K562 (cell line): ENCODE data around the gene VWA7. TPM values are rescaled to one million over a fixed set of nuclear protein-coding genes. Genes with fewer than 3 reads are reported as not detected.

Experiments used
- ATAC-seq: fragments of 200-7000 bp; cut with Tn5 transposase; 3 replicates; pipeline ENCODE4 v1.9.1; 2020; ENCODE audit warnings: moderate library complexity
- BruUV-seq: library from RNA; stranded (reverse); fragments of 400-500 nt; replicated peaks from 2 replicates; lab custom pipeline; 2021; lab: Mats Ljungman, UMichigan
- CTCF ChIA-PET: fragments of 300-600 bp; formaldehyde crosslinking; extraction: SDS; loops from one replicate; lab custom pipeline; 2021; ENCODE audit warnings: low intra/inter-chr PET ratio; lab: Yijun Ruan, JAX
- POLR2A ChIA-PET: fragments of 300-600, 350-650 bp; sonication (Branson Sonifier 250); formaldehyde crosslinking; extraction: SDS; loops from one replicate; lab custom pipeline; 2021; ENCODE audit warnings: antibody characterized with exemption, inconsistent platforms; lab: Yijun Ruan, JAX
- DNase-seq, 4 experiments: peaks; one replicate each; pipeline versions ENCODE4 v3.0.0 to v3.0.0-alpha.2; 2011 to 2018; ENCODE audit warnings: low spot score in 3 of 4, mixed read lengths in 3 of 4; ENCODE audit errors: extremely low read depth in 1 of 4
- FAIRE-seq: peaks from 2 replicates; lab custom pipeline; 2011; peaks lifted over from hg19 to GRCh38; lab: Jason Lieb, UNC
- H2AFZ ChIP-seq: 2 replicates; pipeline ENCODE4 v1.6.0; 2011; ENCODE audit warnings: low read depth, low read length, control low read depth, inconsistent platforms
- H3K27ac ChIP-seq: fragments of 200-600 bp; 3 replicates; pipeline ENCODE4 v1.8.0; 2011; ENCODE audit warnings: low read depth, mild to moderate bottlenecking, control low read depth, inconsistent platforms, low read length, moderate library complexity, mixed read lengths; ENCODE audit errors: extremely low read depth
- H3K27me3 ChIP-seq, 2 experiments: fragments of 300-600 bp in 1 of 2; 2 replicates in 1 of 2; 3 replicates in 1 of 2; pipeline versions ENCODE4 v1.6.0 to v1.8.0; 2011; ENCODE audit warnings: inconsistent platforms in 2 of 2, low read length in 2 of 2, mild to moderate bottlenecking in 1 of 2, mixed read lengths in 1 of 2, moderate library complexity in 1 of 2; ENCODE audit not compliant: control insufficient read depth in 2 of 2, insufficient read depth in 2 of 2
- H3K36me3 ChIP-seq: fragments of 300-600 bp; 3 replicates; pipeline ENCODE4 v1.8.0; 2011; ENCODE audit warnings: mild to moderate bottlenecking, low read length, inconsistent platforms; ENCODE audit not compliant: control insufficient read depth, insufficient read depth
- H3K4me1 ChIP-seq, 2 experiments: fragments of 200-600 bp in 1 of 2; replicated peaks in 1 of 2; 2 replicates in 1 of 2; 3 replicates in 1 of 2; pipeline versions ENCODE4 v1.5.1 to v1.8.0; 2011; ENCODE audit warnings: inconsistent platforms in 2 of 2, low read length in 2 of 2, mild to moderate bottlenecking in 1 of 2, mixed read lengths in 1 of 2, moderate library complexity in 1 of 2; ENCODE audit not compliant: control insufficient read depth in 2 of 2, insufficient read depth in 2 of 2
- H3K4me2 ChIP-seq: 2 replicates; pipeline ENCODE4 v1.6.1; 2011; ENCODE audit warnings: low read length, control low read depth, inconsistent platforms, mixed read lengths; ENCODE audit not compliant: insufficient read depth
- H3K4me3 ChIP-seq: fragments of 200-600 bp; sonication (generic), shearing (Covaris generic); 2 replicates; pipeline ENCODE4 v1.5.1; 2016; ENCODE audit warnings: control low read depth, inconsistent platforms
- H3K79me2 ChIP-seq: fragments of 200-600 bp; 3 replicates; pipeline ENCODE4 v1.8.0; 2011; ENCODE audit warnings: low read length, inconsistent platforms; ENCODE audit not compliant: control insufficient read depth, insufficient read depth
- H3K9ac ChIP-seq, 2 experiments: 2 replicates each; pipeline versions ENCODE4 v1.6.0 to v1.6.1; 2011; ENCODE audit warnings: low read depth in 2 of 2, low read length in 2 of 2, control low read depth in 1 of 2, inconsistent platforms in 1 of 2, mild to moderate bottlenecking in 1 of 2, mixed read lengths in 1 of 2; ENCODE audit not compliant: insufficient read depth in 1 of 2
- H3K9me1 ChIP-seq: one replicate; pipeline ENCODE4 v1.6.0; 2011; ENCODE audit warnings: inconsistent platforms, mild to moderate bottlenecking, low read length, moderate library complexity; ENCODE audit not compliant: control insufficient read depth, insufficient read depth
- H3K9me3 ChIP-seq: replicated peaks from 2 replicates; pipeline ENCODE4 v1.5.1; 2011; ENCODE audit warnings: low read depth, low read length, inconsistent platforms; ENCODE audit not compliant: control insufficient read depth, insufficient read depth
- H4K20me1 ChIP-seq: replicated peaks from 2 replicates; pipeline ENCODE4 v1.6.1; 2011; ENCODE audit warnings: low read length, inconsistent platforms, mixed read lengths; ENCODE audit not compliant: control insufficient read depth, insufficient read depth
- AFF1 ChIP-seq, 2 experiments: fragments of 450-650 bp; IDR thresholded peaks; 2 replicates each; pipeline ENCODE4 v1.6.1; 2018; ENCODE audit warnings: mild to moderate bottlenecking in 2 of 2, low read depth in 1 of 2; ENCODE audit not compliant: partially characterized antibody in 2 of 2
- ATF7 ChIP-seq: fragments of 450-650 bp; IDR thresholded peaks from 2 replicates; pipeline ENCODE4 v1.7.1; 2014; ENCODE audit warnings: mild to moderate bottlenecking, moderate library complexity
- CHD2 ChIP-seq: IDR thresholded peaks from 2 replicates; pipeline ENCODE4 v1.6.1; 2011; ENCODE audit warnings: low read depth, low read length
- CREB3L1 ChIP-seq: fragments of 450-650 bp; IDR thresholded peaks from 2 replicates; pipeline ENCODE4 v1.6.1; 2014; ENCODE audit warnings: low read depth, mild to moderate bottlenecking, moderate library complexity, borderline replicate concordance
- FOXK2 ChIP-seq, 2 experiments: fragments of 450-650 bp; IDR thresholded peaks in 1 of 2; conservative IDR thresholded peaks in 1 of 2; 2 replicates each; pipeline ENCODE4 v1.6.1; 2016; ENCODE audit warnings: low read depth in 2 of 2, mild to moderate bottlenecking in 1 of 2
- KDM2B ChIP-seq: fragments of 250-450 bp; sonication (Bioruptor Pico); IDR thresholded peaks from 2 replicates; pipeline ENCODE4 v1.8.0; 2021; ENCODE audit warnings: mild to moderate bottlenecking, moderate library complexity
- MEF2D ChIP-seq: conservative IDR thresholded peaks from 2 replicates; pipeline ENCODE4 v1.6.1; 2016; ENCODE audit warnings: low read depth, missing genetic modification characterization, missing compliant biosample characterization
- MTA1 ChIP-seq: fragments of 450-650 bp; IDR thresholded peaks from 2 replicates; pipeline ENCODE4 v1.6.1; 2017; ENCODE audit warnings: borderline replicate concordance
- MYC ChIP-seq, 2 experiments: fragments of 250-450 bp in 1 of 2; sonication (Bioruptor Pico) in 1 of 2; IDR thresholded peaks; 2 replicates each; pipeline versions ENCODE4 v1.5.1 to v1.6.1; 2012 to 2021; ENCODE audit warnings: low read depth in 2 of 2, borderline replicate concordance in 1 of 2, improper control_type of control experiment in 1 of 2, low read length in 1 of 2, mild to moderate bottlenecking in 1 of 2, moderate library complexity in 1 of 2
- TAF7 ChIP-seq: fragments of 450-650 bp; IDR thresholded peaks from 2 replicates; pipeline ENCODE4 v1.6.1; 2016; ENCODE audit warnings: missing genetic modification characterization, missing compliant biosample characterization
- XRCC5 ChIP-seq: fragments of 200-400 bp; formaldehyde crosslinking; IDR thresholded peaks from 2 replicates; pipeline ENCODE4 v1.6.1; 2017; ENCODE audit warnings: low read depth, mild to moderate bottlenecking, low read length
- ZNF586 ChIP-seq: fragments of 450-650 bp; formaldehyde crosslinking; conservative IDR thresholded peaks from 2 replicates; pipeline ENCODE4 v1.4.0; 2020; ENCODE audit warnings: mild to moderate bottlenecking, moderate library complexity
- WGBS: fragments of 100-300 bp; shearing (Covaris generic); methylation state at CpG from one replicate; pipeline ENCODE4 v1.1.6; 2016; ENCODE audit warnings: low coverage, mixed read lengths; ENCODE audit not compliant: insufficient coverage; ENCODE audit errors: missing lambda C conversion rate; 5-methylcytosine and 5-hydroxymethylcytosine counted together
- in situ Hi-C: fragments of 300-500 bp; cut with MboI; formaldehyde crosslinking; loops from 4 replicates; pipeline ENCODE4 v1.15.0; 2018; ENCODE audit warnings: inconsistent platforms, mixed read lengths
- intact Hi-C: fragments of 100-400 bp; cut with micrococcal nuclease; formaldehyde crosslinking; loops from 2 replicates; pipeline ENCODE4 v1.14.2; 2022
- polyA plus RNA-seq, 8 experiments: library from polyadenylated mRNA; depleted of rRNA in 4 of 8; stranded (reverse) in 5 of 8; unstranded in 3 of 8; fragments of >200 nt; fragmentation: Nextera tagmentation in 2 of 8; fragmentation: Illumina TruSeq in 1 of 8; extraction: Ambion mirVana in 2 of 8; extraction: Trizol in 1 of 8; gene quantifications; 2 replicates each; pipeline versions ENCODE4 v1.2.1 to v1.2.3, GENCODE V29; 2011 to 2014; ENCODE audit warnings: inconsistent platforms in 1 of 8, missing spikeins in 1 of 8
- total RNA-seq, 7 experiments: library from RNA; depleted of rRNA in 6 of 7; stranded (reverse); fragments of >200 nt in 6 of 7; fragmentation: Illumina TruSeq in 2 of 7; extraction: Trizol in 2 of 7; gene quantifications; 2 replicates each; pipeline versions ENCODE4 v1.2.1 to v1.2.3, GENCODE V29; 2011 to 2021; ENCODE audit warnings: low replicate concordance in 1 of 7
- TF ChIP-seq, protein P1 (sequence below): fragments of 450-650 bp; IDR thresholded peaks from 2 replicates; pipeline ENCODE4 v1.6.1; 2016

The VWA7 gene
- total and polyA plus RNA-seq, 9 of the 15 experiments (the other 6 are each of a cell fraction or from before 2014, with no cell fraction given), result 0.18 to 2.9 (median 0.95) TPM

DNA sequence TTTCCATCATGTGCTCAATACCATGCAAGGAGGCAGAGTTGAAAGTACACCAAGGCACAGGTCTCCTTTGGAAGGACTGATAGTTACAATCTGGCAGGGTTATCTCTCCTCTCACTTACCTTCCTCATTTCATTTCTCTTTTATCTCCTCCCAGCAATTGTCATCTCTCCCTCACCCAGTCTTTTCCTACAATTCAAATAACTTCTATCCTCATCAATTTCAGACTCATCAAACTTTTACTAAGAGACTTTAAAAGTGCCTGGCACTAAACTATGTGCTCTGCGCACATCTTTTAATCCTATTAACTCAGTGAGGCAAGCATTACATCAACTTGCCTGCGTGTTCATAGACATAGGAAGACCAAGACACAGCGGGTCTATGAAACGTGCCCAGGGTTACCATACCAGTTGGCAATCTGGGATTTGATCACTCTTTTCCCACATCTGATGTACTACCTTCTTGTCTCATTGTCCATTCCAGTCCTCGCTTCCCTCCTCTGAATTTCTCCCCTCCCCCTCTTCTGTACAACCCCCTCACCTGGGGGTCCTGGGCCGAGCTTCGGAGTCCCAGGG lies 17.3 kb upstream of the VWA7 start:
- no TSS peak for BruUV-seq
- peaks cover 55% of the 10 kb centered on the region for H3K79me2 ChIP-seq
- ATAC-seq, result peak; percentile 19
- intact Hi-C loops, result loop anchor here (2.0 kb wide), 3 partner anchors 18 to 60 kb away; partner anchors contain the start of genes HSPA1A, HSPA1L and VWA7
- ChIA-PET CTCF (interaction anchor here (0.6 to 2.9 kb wide), 3 partner anchors 36 to 128 kb away, joined by 3 to 24 read pairs (median 3); no protein-coding TSS in a partner anchor), POLR2A (interaction anchor here (0.6 to 4.3 kb wide), 11 partner anchors 9 to 336 kb away, joined by 3 to 58 read pairs (median 8); partner anchors contain the start of genes BAG6, HSPA1A, HSPA1B and HSPA1L)
- peaks cover 17 to 44% of the 10 kb centered on the region in 2 experiments for H3K4me1 ChIP-seq
- no peaks in the 10 kb centered on the region for H3K27me3 ChIP-seq
- 2% methylated on average over 7 of the region's 7 CpGs for WGBS
- 0 out of 2 replicates have a peak, but pooled peaks cover 3% of the 10 kb centered on the region for H4K20me1 ChIP-seq
- H3K36me3 ChIP-seq, result peaks cover 71% of the 10 kb centered on the region
- H3K27ac ChIP-seq, result peak overlapping the region; percentile 97
- H2AFZ ChIP-seq, result peak overlapping the region; percentile 22
- in situ Hi-C loops, result no loop called here
- H3K4me2 ChIP-seq, result peak overlapping the region; percentile 98
- peak in 3 of 4 experiments; percentile 19 to 64 (median 49) for DNase-seq
- peak overlapping the region; percentile 61 for H3K4me3 ChIP-seq
- H3K9me3 ChIP-seq, result no peaks in the 10 kb centered on the region
- H3K9ac ChIP-seq, result peak overlapping the region; percentile 93 to 99
- H3K9me1 ChIP-seq, result no peaks in the 10 kb centered on the region
- FAIRE-seq, result peak; percentile 79
- TF ChIP-seq TAF7 (tag), result peak; percentile 40
- 0 out of 2 replicates have a peak, but pooled peaks have one; percentile 30 for TF ChIP-seq MEF2D (tag)
- TF ChIP-seq ZNF586 (CRISPR knock-in tag), result no peak
- TF ChIP-seq, protein P1, sequence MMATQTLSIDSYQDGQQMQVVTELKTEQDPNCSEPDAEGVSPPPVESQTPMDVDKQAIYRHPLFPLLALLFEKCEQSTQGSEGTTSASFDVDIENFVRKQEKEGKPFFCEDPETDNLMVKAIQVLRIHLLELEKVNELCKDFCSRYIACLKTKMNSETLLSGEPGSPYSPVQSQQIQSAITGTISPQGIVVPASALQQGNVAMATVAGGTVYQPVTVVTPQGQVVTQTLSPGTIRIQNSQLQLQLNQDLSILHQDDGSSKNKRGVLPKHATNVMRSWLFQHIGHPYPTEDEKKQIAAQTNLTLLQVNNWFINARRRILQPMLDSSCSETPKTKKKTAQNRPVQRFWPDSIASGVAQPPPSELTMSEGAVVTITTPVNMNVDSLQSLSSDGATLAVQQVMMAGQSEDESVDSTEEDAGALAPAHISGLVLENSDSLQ, result peak; percentile 25; the same call in 1 of the 2 replicates
- TF ChIP-seq FOXK2 (conservative IDR thresholded peaks at IDR 0.05 in 1 of 2, IDR thresholded peaks at IDR 0.05 in 1 of 2; ENCODE audit: low read depth in 2 of 2), result no peak
- TF ChIP-seq MYC (IDR thresholded peaks at IDR 0.05; ENCODE audit: low read depth, low read length), result peak; percentile 14; the same call in 1 of the 2 replicates
- TF ChIP-seq MYC (CRISPR knock-in tag; IDR thresholded peaks at IDR 0.05; ENCODE audit: borderline replicate concordance, low read depth), result no peak
- TF ChIP-seq MTA1, result peak; percentile 85
- 0 out of 2 replicates have a peak, but pooled peaks have one; percentile 17 for TF ChIP-seq XRCC5
- TF ChIP-seq CHD2, result peak; percentile 49; the same call in 1 of the 2 replicates
- no peak for TF ChIP-seq KDM2B (CRISPR knock-in tag)
- peak; percentile 53 for TF ChIP-seq ATF7
- peak; percentile 54; the same call in 1 of the 2 replicates for TF ChIP-seq CREB3L1
- TF ChIP-seq AFF1 (IDR thresholded peaks at IDR 0.05; ENCODE audit: low read depth in 1 of 2, partially characterized antibody in 2 of 2), result peak in 1 of 2 experiments; percentile 42
